DND-41 (cell line): ENCODE data around the gene SEPTIN11.

Experiments
- ATAC-seq: fragments of 200-7000 bp; cut with Tn5 transposase; 3 replicates; pipeline ENCODE4 v1.9.1; 2021; ENCODE audit warnings: low read depth; ENCODE audit not compliant: insufficient read depth
- DNase-seq: peaks from one replicate; pipeline ENCODE4 v3.0.0-alpha.2; 2020
- H2AFZ ChIP-seq: 2 replicates; pipeline ENCODE4 v1.6.0; 2012; ENCODE audit warnings: low read depth, low read length
- H3K27ac ChIP-seq: 2 replicates; pipeline ENCODE4 v1.5.1; 2012; ENCODE audit warnings: low read length, inconsistent platforms
- H3K27me3 ChIP-seq: fragments of 200-600 bp; sonication (generic); 2 replicates; pipeline ENCODE4 v1.6.0; 2012; ENCODE audit warnings: low read length, mild to moderate bottlenecking, inconsistent platforms; ENCODE audit not compliant: insufficient read depth, poor library complexity
- H3K36me3 ChIP-seq: 2 replicates; pipeline ENCODE4 v1.5.1; 2012; ENCODE audit warnings: low read length, inconsistent platforms; ENCODE audit not compliant: insufficient read depth
- H3K4me1 ChIP-seq: 2 replicates; pipeline ENCODE4 v1.5.1; 2012; ENCODE audit warnings: mild to moderate bottlenecking, low read length; ENCODE audit not compliant: insufficient read depth
- H3K4me2 ChIP-seq: 2 replicates; pipeline ENCODE4 v1.6.0; 2012; ENCODE audit warnings: mild to moderate bottlenecking, moderate library complexity, low read length, inconsistent platforms; ENCODE audit not compliant: insufficient read depth
- H3K4me3 ChIP-seq, 2 experiments: fragments of 200-600 bp in 1 of 2; shearing (Covaris generic) in 1 of 2; 2 replicates each; pipeline ENCODE4 v1.5.1; 2012 to 2016; ENCODE audit warnings: inconsistent platforms in 2 of 2, low read length in 2 of 2, mild to moderate bottlenecking in 2 of 2, low read depth in 1 of 2, moderate library complexity in 1 of 2
- H3K79me2 ChIP-seq: 2 replicates; pipeline ENCODE4 v1.6.0; 2012; ENCODE audit warnings: low read length, inconsistent platforms; ENCODE audit not compliant: insufficient read depth
- H3K9ac ChIP-seq: 2 replicates; pipeline ENCODE4 v1.6.0; 2012; ENCODE audit warnings: low read depth, mild to moderate bottlenecking, inconsistent platforms, low read length, moderate library complexity
- H3K9me3 ChIP-seq: 2 replicates; pipeline ENCODE4 v1.5.1; 2012; ENCODE audit warnings: low read length, moderate library complexity, mild to moderate bottlenecking, inconsistent platforms; ENCODE audit not compliant: insufficient read depth, severe bottlenecking
- H4K20me1 ChIP-seq: 2 replicates; pipeline ENCODE4 v1.6.0; 2012; ENCODE audit warnings: low read length; ENCODE audit not compliant: insufficient read depth
- CTCF ChIP-seq: IDR thresholded peaks from 2 replicates; pipeline ENCODE4 v1.5.1; 2012; ENCODE audit warnings: borderline replicate concordance, low read length, moderate library complexity, mild to moderate bottlenecking; ENCODE audit not compliant: poor library complexity, severe bottlenecking; ENCODE audit errors: extremely low read depth
- EZH2 ChIP-seq: IDR thresholded peaks from 3 replicates; pipeline ENCODE4 v1.6.1; 2012; ENCODE audit warnings: borderline replicate concordance, low read depth, mild to moderate bottlenecking, moderate library complexity, low read length, inconsistent platforms; ENCODE audit not compliant: severe bottlenecking

Gene SEPTIN11

GRCh38 chr4:76990288-76991080 lies 40.9 kb downstream of the SEPTIN11 start:
- TF ChIP-seq CTCF, result no peak
- TF ChIP-seq EZH2, result no peak
- no peak overlapping the region for H3K9ac ChIP-seq
- no peak overlapping the region for H3K4me3 ChIP-seq
- H4K20me1 ChIP-seq, result no peaks in the 10 kb centered on the region
- H3K4me1 ChIP-seq, result peaks cover 16% of the 10 kb centered on the region
- no peak overlapping the region for H2AFZ ChIP-seq
- no peaks in the 10 kb centered on the region for H3K79me2 ChIP-seq
- DNase-seq (no peak), ATAC-seq (no peak)
- H3K27me3 ChIP-seq, result peaks cover 18% of the 10 kb centered on the region
- peaks cover 2% of the 10 kb centered on the region for H3K9me3 ChIP-seq
- peak overlapping the region; percentile 10; the same call in 1 of the 2 replicates for H3K4me2 ChIP-seq
- no peak overlapping the region for H3K27ac ChIP-seq
- H3K36me3 ChIP-seq, result no peaks in the 10 kb centered on the region

DNA sequence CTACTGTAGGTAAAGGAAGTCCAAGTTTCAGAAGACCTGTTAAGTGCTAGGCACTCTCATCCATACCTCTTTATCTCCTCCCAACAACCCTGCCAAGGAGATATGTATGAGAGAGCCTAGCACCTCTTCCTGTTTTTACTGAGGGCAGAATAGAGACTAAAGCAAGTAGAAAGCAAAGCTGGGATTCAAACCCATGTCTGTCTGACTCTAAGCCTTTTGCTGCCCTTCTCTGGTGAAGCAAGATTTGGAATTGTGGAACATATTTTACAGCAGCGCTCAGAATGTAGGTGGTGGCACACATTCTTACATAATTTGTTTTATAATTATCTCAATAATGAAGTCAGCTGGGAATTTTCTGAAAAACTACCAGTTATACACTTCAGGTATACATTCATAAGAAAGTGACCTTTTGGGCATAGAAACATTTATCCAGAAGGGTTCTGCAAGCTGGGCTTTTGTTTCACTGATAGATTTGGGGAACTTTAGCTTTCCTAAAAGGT lies 41.7 kb downstream of the SEPTIN11 start:
- Histone ChIP-seq H3K9ac (no peak overlapping the region), H3K4me1 (peaks cover 16% of the 10 kb centered on the region), H3K4me2 (no peak overlapping the region), H3K9me3 (peaks cover 2% of the 10 kb centered on the region), H3K4me3 (no peak overlapping the region), H4K20me1 (no peaks in the 10 kb centered on the region), H3K27ac (no peak overlapping the region), H3K79me2 (no peaks in the 10 kb centered on the region), H2AFZ (no peak overlapping the region), H3K36me3 (no peaks in the 10 kb centered on the region), H3K27me3 (peaks cover 12% of the 10 kb centered on the region)
- no peak for ATAC-seq
- DNase-seq, result no peak
- no peak for TF ChIP-seq CTCF
- no peak for TF ChIP-seq EZH2

GRCh38 chr4:76993787-76994641 lies 44.5 kb downstream of the SEPTIN11 start:
- peaks cover 2% of the 10 kb centered on the region for H3K9me3 ChIP-seq
- no peak overlapping the region for H3K4me3 ChIP-seq
- no peaks in the 10 kb centered on the region for H4K20me1 ChIP-seq
- TF ChIP-seq EZH2 (no peak), CTCF (no peak)
- no peak overlapping the region for H3K27ac ChIP-seq
- H3K27me3 ChIP-seq, result peaks cover 6% of the 10 kb centered on the region
- DNase-seq (no peak), ATAC-seq (no peak)
- H3K36me3 ChIP-seq, result no peaks in the 10 kb centered on the region
- H3K79me2 ChIP-seq, result no peaks in the 10 kb centered on the region
- H3K9ac ChIP-seq, result no peak overlapping the region
- peaks cover 16% of the 10 kb centered on the region for H3K4me1 ChIP-seq
- no peak overlapping the region for H3K4me2 ChIP-seq
- H2AFZ ChIP-seq, result no peak overlapping the region
